Suppressor macrophage (primary cell): ENCODE measurements around the gene PRR20E.
"Not testable (repeated sequence)": the region's sequence is repeated elsewhere in the genome, so short reads cannot be mapped to it uniquely, and the experiment has no call there.

Source experiments
- DNase-seq, 4 experiments: peaks; one replicate each; pipeline ENCODE4 v3.0.0-alpha.2; 2020 to 2022
- total RNA-seq, 17 experiments: gene quantifications; one replicate each; lab custom pipeline; 2026; ENCODE audit warnings: mixed read lengths in 6 of 17, inconsistent platforms in 3 of 17; lab: John Stamatoyannopoulos, UW

Gene PRR20E
- total RNA-seq, result 0 reads per million in 17 experiments

GRCh38 chr13:57166897-57167296 lies at the start of gene PRR20E:
PRR20E (plus strand) TSS chr13:57167197; CDS start chr13:57167584, 387 bp downstream.
- not testable (repeated sequence) for DNase-seq

DNA sequence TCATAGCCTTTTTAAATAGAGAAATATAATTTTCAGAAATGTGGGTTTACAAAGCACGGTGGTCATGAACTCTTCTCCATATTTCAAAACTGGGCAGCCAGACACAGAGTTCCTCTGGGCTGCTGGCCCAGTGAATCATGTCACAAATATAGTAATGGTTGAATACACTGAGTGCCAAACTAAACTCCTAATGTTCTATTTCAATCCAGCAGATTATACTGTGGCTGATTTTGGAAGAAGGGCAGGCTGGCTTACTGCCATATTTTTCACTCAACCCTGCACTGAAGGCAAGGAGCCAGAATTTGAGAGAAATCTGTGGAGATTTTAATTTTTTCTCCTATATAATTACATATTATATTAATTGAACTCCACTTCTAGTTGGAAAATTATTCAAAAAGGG lies 43.3 kb upstream of the PRR20E start:
- DNase-seq, result no peak

- DNase-seq, result no peak
Observed at GRCh38 chr13:57128909-57129308, 38.1 kb upstream of the PRR20E start.

DNA sequence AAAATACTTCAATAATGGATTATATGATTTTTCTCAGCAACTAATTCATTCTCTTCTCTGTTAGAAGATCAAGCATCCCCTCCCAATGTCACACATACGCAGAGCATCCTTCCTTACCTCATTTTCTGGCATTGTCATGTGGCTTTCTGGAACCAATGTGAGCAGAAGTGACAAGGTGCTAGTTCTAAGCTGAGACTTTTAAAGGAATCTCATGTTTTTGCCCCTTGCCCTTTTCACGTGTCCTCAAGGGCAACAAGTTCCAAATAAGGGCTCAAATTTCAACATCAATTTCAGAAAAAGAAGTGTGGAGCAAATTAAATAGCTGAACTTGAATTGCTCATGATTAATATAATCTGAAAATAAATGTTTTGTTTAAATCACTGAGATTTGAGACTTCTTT lies 30.9 kb upstream of the PRR20E start:
- DNase-seq, result no peak

DNA sequence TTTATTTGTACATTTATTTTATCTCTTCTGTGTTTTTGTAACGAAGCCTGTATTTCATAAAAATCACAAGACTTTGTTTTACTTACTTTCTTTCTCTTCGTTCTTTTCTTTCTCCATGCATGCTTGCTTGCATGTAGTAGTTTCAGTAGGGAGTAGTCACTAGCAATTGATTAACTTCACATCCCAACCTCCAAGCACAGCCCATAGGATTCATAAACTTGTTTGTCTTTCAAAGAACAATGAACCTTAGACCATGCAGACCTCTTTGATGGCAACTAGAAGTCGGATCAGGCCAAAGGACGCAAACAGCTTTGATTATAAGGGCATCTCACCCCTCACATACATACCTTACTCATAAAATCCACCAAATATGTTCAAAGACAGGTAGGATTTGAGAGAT lies 29.4 kb upstream of the PRR20E start:
- no peak for DNase-seq

DNA sequence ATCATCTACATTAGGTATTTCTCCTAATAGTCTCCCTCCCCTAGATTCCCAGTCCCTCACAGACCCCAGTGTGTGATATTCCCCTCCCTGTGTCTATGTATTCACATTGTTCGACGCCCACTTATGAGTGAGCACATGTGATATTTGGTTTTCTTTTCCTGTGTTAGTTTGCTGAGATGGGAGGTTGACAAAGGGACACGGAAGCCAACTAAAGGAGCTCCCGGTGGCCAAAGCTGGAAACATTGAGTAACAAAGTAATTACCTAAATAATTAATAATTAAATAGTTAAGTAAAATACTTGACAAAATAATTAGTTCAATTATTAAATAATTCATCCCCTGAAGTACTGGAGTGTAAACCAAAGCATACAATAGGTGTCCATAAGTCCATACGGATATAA lies 28.0 kb upstream of the PRR20E start:
- DNase-seq, result no peak

DNA sequence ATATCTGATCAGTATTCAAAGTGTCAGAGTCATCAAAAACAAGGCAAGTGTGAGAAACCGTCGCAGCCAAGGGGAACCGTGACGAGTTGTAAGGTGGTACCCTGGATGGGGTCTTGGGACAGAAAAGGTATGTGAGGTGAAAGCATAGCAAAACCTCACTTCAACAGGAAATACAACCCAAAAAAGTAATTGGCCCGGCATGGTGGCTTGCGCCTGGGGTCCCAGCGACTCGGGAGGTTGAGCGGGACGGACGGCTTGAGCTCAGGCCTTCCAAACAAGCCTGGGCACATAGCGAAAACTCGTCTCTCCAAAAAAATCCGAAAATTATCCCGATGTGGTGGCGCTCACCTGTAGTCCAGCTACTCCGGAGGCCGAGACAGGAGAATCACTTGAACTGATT lies 27.2 kb upstream of the PRR20E start:
- not testable (repeated sequence) for DNase-seq

DNA sequence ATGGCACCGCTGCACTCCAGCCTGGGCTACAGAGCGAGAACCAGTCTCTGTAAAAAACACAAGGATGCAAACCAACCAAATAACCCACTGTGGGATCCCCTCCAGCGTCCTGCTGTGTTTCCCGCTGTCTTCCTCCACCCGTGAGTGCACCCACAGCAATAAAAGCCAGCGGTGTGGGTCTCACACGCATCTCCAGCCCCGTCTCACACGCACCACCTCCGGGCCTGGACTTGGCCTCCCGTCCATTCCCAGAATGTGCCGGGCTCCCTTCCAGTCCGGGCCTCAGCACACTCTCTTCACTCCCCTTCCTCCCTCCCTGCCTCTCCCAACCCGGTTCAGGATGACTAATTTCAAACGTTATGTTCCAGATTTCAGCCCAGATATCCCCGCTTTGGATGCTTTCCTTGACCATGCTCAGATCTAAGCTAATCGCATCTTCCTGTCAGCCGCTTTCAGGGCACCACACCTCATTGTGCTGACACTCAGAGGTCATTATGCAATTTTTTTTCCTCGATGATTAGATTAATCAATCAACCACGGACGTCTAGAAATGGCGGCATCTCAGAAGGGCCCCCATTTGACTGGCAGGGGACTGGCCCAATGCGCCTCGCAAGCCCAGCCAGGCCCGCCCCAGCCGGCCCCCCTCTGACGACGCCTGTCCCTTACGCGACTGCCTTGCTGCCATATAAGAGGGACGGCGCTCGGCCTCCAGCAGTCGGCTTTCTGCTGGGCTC lies 26.6 kb upstream of the PRR20E start, which contains the start of gene PRR20A:
Gene PRR20A, plus strand, starts transcription at position 684 of the 734 bp plus-strand sequence. CDS start 387 bp downstream, outside the sequence.
- not testable (repeated sequence) for DNase-seq

DNA sequence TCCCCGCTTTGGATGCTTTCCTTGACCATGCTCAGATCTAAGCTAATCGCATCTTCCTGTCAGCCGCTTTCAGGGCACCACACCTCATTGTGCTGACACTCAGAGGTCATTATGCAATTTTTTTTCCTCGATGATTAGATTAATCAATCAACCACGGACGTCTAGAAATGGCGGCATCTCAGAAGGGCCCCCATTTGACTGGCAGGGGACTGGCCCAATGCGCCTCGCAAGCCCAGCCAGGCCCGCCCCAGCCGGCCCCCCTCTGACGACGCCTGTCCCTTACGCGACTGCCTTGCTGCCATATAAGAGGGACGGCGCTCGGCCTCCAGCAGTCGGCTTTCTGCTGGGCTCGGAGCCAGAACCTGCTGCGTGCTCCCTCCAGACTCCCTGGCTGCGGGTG lies 19.8 kb upstream of the PRR20E start, which contains the start of gene PRR20B:
Gene PRR20B, plus strand, starts transcription at position 301 of the 400 bp plus-strand sequence. CDS start 387 bp downstream, outside the sequence.
- DNase-seq, result not testable (repeated sequence)

- not testable (repeated sequence) for DNase-seq
Observed at GRCh38 chr13:57148106-57148505, 18.9 kb upstream of the PRR20E start.

GRCh38 chr13:57153761-57154160 lies 13.2 kb upstream of the PRR20E start, which contains the start of gene PRR20C:
PRR20C (plus strand) TSS chr13:57154061; CDS start chr13:57154448, 387 bp downstream.
- DNase-seq, result not testable (repeated sequence)

GRCh38 chr13:57160332-57160731 lies 6.7 kb upstream of the PRR20E start, which contains the start of gene PRR20D:
PRR20D (plus strand) TSS chr13:57160632; CDS start chr13:57161019, 387 bp downstream.
- not testable (repeated sequence) for DNase-seq

- DNase-seq, result no peak
Observed at GRCh38 chr13:57191667-57192066, 24.7 kb downstream of the PRR20E start.

GRCh38 chr13:57212989-57213388 lies 46.0 kb downstream of the PRR20E start:
- DNase-seq, result no peak
